ENCODE data around the gene RACGAP1. TPM values are rescaled to one million over a fixed set of nuclear protein-coding genes. Genes with fewer than 3 reads are reported as not detected.

The RACGAP1 gene
- total RNA-seq, 1 donor from 2014 or later = 19.9 TPM

GRCh38 chr12:49939307-49939706 is 86.0 kb downstream of the RACGAP1 start:
- no peak for DNase-seq

Other genes starting within 250 kb of the RACGAP1 start
- gene NCKAP5L, start 197.1 kb downstream of the RACGAP1 start, total RNA-seq = 12.8 and 14.0 TPM in 2 replicates
- 2.8 and 4.3 TPM in 2 replicates for gene BCDIN3D, start 182.4 kb downstream of the RACGAP1 start, total RNA-seq
- gene FAIM2, start 121.6 kb downstream of the RACGAP1 start, total RNA-seq = not detected in 2 replicates
- gene AQP2, start 74.8 kb downstream of the RACGAP1 start, total RNA-seq = not detected in 2 replicates
- gene AQP5, start 63.6 kb downstream of the RACGAP1 start, total RNA-seq = 0.47 and 1.4 TPM in 2 replicates
- gene AQP6, start 52.5 kb downstream of the RACGAP1 start, total RNA-seq = 0.05 TPM in 1 of 2 replicates, not detected in the other
- under 0.01 and 0.14 TPM in 2 replicates for gene ASIC1, start 32.1 kb upstream of the RACGAP1 start, total RNA-seq
- gene SMARCD1, start 59.8 kb upstream of the RACGAP1 start, total RNA-seq = 70.1 and 163 TPM in 2 replicates
- not detected in 2 replicates for gene GPD1, start 78.5 kb upstream of the RACGAP1 start, total RNA-seq
- gene COX14, start 86.7 kb upstream of the RACGAP1 start, total RNA-seq = 23.4 and 45.1 TPM in 2 replicates
- 24.5 and 46.0 TPM in 2 replicates for gene CERS5, start 141.9 kb upstream of the RACGAP1 start, total RNA-seq

All from dermis blood vessel endothelial cell (primary cell).